NCI-H446 treated with DMSO at 0.1 percent for 48 hours (cell line): ENCODE results near the gene ST6GAL1.
"Not testable (repeated sequence)": the region's sequence is repeated elsewhere in the genome, so short reads cannot be mapped to it uniquely, and the experiment has no call there.

ENCODE experiments used
- DNase-seq: peaks from one replicate; lab custom pipeline; 2025; lab: John Stamatoyannopoulos, UW

ST6GAL1 gene

DNA sequence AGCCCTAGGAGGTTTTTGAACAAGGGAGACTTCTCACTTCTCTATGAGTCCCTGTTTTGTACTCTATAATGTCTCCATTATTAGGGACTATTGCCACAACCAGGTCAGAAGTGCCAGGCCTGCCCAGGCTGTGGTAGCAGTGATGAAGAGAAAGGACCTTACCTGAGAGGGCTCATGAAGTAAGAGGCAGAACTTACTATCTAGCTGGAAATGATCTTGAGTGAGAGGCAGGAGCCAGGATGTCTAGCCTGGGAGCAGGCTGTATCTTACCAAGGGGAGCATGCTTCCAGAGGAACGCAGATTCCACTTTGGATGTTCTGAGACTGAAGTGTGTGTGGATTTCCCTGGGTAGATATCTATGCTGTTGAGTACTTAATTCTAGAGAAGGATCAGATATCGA is 115.7 kb downstream of the ST6GAL1 start:
- DNase-seq: no peak

DNA sequence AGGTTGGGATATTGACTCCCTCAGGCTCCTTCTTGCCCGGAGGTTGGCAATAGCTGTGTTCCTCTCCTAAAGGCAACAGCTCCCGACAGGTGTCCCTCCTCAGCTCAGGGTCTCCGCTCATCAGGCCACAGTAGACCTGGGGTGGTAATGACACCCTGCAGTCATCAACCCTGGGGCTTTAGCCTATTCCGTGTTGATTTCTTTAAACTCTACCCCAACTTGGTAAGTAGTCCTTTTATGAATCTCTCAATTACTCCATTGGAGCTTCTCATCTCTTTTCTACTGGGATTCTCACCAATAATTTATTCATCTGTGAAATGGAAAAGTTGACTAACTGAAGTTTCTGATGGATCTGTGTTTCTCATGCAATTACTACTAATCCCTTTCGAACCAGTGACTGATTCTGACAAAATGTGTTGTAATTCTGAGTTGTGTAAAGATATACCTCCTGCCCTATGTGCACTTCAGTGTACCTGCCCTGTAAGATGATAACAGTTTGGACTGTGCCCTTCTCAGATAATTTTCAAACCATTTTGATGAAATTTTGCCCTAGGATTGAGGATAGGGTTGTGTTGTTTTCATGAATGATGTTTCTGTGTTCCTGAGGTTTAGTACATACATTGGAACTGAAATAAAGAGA is 119.3 kb downstream of the ST6GAL1 start:
- no peak for DNase-seq

DNA sequence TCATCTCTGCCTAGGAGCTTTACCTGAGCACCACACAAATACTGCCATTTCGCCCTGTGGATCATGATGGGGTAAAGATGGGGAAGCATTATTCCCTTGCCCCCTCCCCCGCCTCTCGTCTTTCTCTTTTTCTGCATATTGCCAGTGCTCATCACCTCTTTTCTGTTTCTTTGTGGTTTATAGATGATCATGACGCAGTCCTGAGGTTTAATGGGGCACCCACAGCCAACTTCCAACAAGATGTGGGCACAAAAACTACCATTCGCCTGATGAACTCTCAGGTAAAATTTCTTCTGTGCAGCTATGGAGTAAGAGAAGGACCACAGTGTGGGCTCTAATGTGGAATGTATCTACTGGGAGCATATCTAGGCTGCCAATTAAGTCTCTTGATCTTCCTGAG is 120.7 kb downstream of the ST6GAL1 start:
- no peak for DNase-seq

DNA sequence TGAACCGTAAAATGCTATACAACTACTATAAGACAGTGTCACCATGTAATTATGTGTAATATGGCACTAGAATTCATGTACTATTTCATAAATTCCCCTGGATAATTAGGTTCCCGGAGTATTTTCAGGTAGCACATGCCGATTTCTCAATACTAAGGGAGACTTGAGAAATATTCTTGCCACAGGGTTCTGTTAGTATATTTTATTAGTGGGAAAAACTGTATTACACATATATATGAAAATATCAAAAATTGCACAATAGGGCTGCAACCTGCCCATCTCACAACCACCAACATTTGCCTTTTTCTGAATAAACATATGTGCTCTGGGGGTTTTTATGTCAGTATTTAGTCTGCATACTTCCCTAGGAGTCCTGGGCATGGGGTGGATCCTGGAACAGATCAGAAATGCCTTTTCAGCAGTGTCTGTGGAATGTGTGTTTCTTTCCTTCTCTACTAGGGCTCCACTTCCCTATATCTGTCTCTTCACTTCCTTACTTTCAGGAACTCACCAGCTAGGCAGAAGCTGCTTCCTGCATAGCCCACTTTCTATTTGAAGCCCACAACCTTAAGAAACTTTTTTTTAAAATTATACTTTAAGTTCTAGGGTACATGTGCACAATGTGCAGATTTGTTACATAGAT is 121.5 kb downstream of the ST6GAL1 start:
- no peak for DNase-seq

DNA sequence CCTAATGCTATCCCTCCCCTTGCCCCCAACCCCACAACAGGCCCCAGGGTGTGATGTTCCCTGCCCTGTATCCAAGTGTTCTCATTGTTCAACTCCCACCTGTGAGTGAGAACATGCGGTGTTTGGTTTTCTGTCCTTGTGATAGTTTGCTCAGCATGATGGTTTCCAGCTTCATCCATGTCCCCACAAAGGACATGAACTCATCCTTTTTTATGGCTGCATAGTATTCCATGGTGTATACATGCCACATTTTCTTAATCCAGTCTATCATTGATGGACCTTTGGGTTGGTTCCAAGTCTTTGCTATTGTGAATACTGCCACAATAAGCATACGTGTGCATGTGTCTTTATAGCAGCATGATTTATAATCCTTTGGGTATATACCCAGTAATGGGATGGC is 122.1 kb downstream of the ST6GAL1 start:
- DNase-seq: not testable (repeated sequence)

DNA sequence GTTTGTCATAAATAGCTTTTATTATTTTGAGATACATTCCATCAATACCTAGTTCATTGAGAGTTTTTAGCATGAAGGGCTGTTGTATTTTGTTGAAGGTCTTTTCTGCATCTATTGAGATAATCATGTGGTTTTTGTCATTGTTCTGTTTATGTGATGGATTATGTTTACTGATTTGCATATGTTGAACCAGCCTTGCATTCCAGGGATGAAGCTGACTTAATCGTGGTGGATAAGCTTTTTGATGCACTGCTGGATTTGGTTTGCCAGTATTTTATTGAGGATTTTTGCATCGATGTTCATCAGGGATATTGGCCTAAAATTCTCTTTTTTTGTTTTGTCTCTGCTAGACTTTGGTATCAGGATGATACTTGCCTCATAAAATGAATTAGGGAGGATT is 124.1 kb downstream of the ST6GAL1 start:
- not testable (repeated sequence) for DNase-seq

DNA sequence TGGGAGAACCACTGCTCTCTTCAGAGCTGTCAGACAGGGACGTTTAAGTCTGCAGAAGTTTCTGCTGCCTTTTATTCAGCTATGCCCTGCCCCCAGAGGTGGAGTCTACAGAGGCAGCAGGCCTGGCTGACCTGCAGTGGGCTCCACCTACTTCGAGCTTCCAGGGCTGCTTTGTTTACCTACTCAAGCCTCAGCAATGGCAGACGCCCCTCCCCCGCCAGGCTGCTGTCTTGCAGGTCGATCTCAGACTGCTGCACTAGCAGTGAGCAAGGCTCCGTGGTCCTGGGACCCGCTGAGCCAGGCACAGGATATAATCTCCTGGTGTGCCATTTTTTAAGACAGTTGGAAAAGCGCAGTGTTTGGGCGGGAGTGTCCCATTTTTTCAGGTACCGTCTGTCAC is 127.5 kb downstream of the ST6GAL1 start:
- not testable (repeated sequence) for DNase-seq

DNA sequence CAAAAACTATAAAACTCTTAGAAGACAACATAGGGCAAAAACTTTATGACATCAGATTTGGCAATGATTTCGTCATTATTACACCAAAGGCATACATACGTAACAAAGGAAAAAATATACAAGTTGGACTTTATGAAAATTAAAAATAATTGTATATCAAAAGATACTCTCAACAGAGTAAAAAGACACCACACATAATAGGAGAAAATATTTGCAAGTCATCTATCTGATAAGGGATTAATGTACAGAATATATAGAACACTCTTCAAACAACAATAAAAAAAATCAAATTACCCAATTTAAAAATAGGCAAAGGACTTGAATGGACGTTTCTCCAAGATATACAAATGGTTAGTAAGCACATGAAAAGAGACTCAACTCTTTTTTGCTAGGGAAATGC is 131.4 kb downstream of the ST6GAL1 start:
- no peak for DNase-seq

DNA sequence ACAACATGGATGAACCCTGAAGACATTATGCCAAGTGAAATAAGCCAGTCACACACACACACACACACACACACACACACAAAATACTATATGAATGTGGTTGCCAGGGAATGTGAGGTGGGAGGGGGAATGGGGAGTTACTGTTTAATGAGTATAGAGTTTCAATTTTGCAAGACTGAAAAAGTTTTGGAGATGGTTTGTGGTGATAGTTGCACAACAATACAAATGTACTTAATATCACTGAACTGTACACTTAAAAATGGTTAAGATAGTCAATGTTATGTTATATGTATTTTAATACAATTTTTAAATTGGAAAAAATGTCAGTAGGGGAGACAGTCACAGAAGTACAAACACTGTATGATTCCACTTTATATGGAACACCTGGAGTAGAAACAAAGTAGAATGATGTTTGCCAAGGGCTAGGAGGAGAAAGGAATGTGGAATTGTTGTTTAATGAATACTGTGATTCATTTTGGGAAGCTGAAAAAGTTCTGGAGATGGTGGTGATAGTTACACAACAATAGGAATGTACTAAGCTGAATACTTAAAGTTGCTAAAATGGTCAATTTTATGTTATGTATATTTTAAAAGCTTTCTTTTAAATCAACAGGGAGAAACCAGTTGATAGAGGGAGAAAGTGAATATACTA is 132.3 kb downstream of the ST6GAL1 start:
- no peak for DNase-seq

DNA sequence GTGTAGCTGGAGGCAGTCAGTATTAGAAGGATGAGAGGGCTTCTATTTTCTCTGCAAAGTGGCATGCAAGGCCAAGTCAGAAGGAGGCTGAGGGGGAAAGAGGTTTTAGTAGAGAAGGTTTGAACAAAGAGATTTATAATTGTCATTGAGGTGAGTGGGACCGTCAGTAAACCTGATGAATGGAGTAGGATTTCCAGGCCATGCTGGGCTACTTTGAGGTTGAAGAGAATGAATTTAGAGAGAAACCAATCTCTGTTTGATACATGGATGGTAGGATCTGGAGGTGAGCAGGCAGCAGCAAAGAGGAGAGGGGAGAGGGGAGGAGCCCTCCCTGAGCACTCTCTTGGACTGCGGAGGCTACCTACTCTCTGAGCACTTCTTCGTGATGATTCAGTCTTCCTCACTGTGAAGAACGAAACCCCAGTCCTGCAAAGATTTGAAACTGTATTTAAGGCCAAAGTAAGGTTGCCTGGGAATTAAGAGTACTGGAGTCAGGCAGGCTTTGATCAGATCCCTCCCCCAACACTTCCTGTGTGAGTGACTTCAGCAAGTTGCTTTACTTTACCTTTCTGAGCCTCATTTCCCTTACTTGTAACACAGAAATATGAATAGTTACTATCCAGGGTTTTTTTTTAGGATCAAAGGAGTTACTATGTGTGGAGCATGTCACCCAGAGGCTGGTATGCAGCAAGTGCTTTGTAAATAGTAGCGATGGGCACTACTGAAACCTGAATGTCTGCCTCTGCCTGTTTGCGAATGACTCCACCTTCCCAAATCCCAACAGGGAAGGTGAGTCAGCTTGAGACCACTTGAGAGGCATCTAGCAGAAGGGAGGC is 133.2 kb downstream of the ST6GAL1 start:
- DNase-seq: no peak

DNA sequence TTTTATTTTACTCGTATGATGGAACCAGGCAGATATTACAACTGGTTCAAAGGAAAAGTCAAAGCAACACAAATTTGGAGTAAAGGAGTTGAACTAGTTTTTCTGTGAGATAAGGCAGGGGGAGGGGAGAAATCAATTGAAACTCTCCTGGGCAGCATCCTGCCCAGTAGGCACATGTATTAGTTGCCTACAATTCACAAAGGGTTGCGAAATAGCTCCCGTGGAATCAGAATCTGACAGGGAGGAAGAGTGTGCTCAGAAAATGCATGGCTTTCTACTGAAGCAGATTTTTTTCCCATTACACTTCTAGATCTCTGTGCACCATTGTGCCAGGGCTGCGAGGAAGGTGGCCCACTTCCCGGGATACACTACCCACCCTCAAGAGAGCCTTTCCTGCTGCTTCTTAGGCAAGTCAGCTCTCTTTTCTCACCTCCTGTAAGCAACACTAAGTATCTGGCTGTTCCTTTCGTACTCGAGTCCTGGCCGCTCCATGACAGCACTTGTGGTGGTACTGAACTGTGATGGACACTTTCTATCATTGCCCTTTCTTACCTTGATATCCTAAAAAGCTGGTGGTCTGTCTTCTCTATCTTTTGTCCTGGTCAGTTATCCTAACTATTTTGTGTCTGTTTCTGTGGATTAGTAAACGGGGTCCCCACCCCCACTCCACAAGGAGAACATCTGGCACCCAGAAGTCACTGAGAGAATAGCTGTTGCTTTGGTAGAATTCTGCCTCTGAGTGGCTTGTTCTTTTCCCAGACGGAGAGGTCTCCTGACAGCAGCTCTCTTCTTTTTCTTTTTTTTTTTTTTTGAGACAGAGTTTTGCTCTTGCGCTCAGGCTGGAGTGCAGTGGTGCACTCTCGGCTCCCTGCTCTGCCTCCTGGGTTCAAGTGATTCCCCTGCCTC is 134.1 kb downstream of the ST6GAL1 start:
- no peak for DNase-seq

DNA sequence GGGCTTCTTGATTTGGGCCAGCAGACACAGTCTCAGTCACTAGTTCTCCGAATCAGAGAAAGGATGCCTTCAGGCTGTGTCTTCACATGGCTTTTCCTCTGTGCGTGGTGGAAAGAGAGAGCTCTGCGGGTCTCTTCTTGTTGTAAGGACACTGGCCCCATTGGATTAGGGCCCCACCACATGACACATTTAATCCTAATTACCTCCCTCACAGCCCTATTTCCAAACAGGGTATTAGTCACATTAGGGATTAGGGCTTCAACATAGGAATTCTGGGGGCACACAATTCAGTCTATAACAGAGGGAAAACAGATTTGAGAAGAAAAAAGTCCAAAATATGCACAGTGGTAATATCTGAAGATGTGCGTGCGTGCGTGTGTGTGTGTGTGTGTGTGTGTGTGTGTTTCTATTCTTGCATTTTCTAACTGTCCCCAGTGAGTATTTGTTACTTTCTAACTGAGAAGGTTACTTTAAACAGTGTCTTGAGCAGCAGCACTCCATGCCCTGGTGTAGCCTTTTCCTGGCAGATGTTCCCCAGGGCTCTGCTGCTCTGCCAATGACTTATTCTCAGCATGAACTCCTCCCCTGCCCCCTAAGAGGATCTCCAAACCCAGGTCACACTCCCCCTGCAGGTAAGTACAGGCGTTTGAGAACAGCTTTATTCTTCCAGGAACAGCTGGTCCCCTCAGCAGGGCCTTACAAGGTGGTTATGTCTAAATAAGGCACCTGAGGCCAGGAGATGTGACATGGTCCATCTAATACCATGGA is 136.1 kb downstream of the ST6GAL1 start:
- no peak for DNase-seq

DNA sequence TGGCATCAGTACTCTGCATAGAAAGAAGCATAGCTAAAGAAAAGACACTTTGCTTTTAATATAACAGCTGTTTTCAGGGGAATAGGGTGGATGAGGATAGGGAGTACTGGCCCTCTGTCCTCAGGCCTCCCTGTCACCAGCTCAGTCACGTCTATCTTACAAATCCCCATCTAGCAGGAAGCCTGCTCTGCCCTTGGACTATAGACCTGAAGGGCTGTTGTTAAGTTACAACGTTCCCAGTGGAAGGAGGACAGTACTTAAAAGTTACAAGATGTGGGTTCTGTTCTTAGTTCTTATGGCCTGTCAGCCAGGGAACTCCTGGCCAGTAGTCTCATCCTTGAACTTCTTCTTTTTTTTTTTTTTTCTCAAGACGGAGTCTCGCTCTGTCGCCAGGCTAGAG is 138.5 kb downstream of the ST6GAL1 start:
- no peak for DNase-seq

DNA sequence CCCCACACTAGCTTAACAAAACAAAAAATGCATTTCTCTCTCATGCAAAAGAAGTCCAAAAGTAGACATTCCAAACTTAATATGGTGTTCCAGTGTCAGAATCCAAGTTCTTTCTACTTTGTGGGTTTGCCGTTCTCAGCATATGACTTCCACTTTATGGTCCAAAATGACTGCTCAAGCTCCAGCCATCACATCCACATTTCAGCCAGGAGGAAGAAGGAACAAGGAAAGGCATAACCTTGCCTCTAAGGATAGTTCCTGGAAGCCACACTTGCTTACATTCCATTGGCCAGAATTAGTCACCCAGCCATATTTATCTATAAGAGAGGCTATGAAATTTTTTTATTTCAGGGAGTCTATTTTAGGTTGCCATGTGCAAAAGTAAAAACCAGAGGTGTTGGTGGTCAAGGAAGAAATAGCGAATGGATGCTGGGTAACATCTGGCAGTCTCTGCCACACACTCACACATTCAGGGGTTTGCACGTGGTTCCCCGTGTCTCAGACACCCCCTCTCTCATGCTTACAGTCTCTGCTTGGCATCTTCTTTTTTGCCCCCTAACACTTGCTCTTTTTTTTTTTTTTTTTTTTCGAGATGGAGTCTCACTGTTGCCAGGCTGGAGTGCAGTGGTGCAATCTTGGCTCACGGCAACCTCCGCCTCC is 139.7 kb downstream of the ST6GAL1 start:
- DNase-seq: no peak

DNA sequence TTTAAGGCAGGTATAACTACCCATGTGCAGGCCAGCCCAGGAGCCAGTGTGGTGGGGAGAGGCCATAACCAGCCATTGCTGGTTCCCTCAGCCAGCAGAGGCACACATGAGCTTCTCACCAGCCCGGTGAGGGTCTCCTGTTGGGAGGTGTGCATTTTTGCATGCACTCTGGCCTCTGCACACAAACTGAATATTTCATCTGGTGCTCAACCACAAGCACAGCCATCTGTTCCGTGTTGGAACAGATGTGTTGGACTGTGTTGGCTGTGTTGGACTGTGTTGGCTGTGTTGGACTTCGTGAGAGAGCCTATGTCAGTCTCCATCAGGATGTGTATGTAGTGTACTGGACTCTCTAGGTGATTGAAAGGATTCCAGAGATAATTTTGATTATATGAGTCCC is 141.8 kb downstream of the ST6GAL1 start:
- no peak for DNase-seq

DNA sequence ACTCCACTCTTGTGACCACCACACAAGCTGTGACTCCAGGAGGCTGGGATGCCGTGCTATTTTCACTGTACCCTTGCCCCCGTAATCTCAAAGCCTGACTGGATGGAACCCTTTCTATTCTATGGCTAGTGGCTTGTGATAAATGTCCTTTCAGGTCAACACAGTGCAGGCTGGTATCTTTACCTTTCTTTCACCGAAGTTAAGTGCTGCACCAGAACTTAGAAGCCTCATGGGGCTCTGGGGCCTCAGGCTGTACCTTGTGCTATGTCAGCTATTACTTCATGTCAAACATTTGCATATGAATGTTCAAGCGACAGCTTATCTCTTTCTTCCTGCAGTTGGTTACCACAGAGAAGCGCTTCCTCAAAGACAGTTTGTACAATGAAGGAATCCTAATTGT is 142.2 kb downstream of the ST6GAL1 start:
- no peak for DNase-seq

DNA sequence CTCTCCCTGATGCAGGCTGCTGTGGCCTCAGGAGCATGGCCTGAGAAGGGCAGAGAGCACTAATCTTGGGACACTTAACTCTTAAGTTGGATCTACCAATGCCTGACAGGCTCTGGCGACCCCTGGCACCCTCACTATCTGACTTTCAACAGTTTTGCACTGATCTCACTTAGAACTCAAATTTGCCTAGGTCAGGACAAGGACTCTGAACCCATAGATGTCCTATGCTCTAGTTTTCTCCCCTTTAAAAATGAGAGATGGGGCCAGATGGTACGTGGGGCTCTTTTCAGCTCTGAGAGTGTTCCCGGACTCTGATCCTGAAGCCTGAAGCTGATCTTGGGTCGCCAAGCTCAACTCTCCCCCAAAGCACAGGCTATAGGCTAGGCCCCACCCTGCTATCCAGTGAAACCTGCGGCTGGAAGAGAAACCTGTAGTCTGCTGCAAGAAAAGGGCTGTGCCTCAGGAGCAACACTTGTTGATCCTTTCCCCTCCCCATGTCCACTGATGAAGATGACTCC is 143.3 kb downstream of the ST6GAL1 start:
- no peak for DNase-seq

DNA sequence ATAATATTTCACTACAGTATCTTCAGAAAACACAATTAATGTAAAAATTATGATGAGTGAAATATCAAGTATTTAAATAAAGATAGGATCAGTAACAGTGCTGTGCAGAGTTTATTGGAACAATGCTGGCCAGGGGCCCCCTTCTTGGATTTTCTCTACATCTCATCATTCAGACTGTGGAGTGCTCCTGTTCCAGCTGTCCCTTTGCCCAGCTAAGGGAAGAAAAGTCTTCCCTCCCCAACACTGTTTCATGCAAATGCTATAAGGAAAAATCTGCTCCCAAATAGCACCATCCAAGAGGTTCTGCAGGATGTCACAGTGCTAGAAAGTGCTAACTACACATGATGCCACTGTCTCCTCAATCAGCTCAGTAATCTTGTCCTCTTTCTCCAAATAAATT is 144.5 kb downstream of the ST6GAL1 start:
- no peak for DNase-seq

DNA sequence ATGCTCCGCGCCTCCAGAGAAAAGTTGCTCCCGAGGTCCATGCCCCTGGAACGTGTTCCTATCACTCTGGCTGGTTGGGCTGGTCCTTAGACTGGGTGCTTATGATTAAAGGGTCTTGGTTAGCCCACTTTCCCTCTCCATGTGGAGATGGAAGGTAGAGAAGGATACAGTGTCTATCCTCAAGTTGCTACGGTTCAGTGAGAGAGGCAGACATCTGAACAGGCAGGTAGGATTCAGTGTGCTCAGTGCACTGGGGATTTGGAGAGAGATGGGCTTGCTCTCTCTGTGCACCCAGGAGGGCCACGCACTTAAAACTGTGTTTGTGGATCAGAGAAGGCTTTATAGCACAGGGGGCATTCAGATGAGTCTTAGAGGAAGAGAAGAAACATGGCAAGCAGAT is 146.0 kb downstream of the ST6GAL1 start:
- no peak for DNase-seq

DNA sequence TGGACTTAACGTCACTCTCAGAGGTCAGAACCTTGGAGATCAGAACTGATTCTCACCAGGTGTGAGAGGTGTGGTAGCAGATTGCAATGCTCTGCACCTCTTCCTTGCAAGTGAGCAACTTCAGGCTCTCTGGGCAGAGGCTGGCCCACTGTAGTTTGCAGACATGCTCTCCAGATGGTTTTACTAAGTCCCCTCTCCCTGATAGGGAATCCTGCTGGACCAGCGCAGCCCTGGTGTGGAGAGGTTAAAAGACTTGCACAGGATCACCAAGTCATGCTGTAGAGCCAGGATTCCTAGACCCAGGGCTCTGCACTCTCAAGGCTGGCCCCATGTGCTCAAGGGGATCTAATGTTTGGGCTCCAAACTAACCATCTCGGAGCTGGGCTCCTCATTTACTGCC is 146.8 kb downstream of the ST6GAL1 start:
- DNase-seq: no peak
